Stimulated activated CD4-positive, alpha-beta T cell treated with anti-CD3 and anti-CD28 coated beads, Interleukin-4, amount 100 ng/mL, for 24 hours (primary cell): Measurements from ENCODE around the gene HELQ.
"Not testable (repeated sequence)": the region's sequence is repeated elsewhere in the genome, so short reads cannot be mapped to it uniquely, and the experiment has no call there.

Source experiments
- DNase-seq: peaks from one replicate; pipeline ENCODE4 v3.0.0-alpha.2; 2020

The HELQ gene

DNA sequence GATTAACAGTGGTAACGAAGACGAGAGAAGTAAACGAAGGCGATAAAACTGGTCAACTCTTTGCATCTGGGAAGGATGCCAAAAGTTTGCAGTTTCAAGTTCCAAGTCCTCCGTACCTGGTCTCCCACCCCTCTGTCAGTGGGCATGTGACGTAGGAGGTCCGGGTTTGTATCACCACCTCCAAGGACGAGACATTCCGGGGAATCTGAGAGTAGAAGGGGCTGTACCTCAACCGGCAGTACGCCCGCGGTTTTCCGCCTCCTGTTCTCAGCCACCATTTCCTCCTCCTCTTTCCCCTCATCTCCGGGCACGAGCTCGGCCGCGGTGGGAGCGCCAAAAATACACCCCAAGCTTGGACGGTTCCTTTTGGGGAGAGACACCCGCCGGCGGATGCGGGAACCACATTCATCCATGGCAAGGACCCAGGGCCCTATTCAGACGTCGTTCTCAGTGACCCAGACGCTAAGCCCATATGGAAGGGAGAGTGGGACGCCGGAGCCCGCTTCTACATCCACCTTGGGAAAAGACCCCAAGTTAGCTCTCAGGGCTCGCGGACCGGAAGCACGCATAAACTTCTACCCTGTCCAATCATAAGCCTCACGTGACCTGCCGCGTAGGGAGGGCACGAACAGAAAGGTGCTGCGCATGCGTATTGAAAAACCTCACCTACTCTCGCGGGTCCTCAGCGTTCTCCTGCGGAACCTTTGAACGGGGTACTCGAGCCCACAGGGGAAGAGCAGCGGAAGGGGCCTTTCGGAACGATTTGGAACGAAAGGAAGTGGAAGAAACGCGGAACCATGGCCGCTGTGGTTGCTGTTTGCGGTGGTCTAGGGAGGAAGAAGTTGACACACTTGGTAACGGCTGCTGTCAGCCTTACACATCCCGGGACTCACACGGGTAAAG is at the start of gene HELQ, which contains the start of gene MRPS18C:
Gene HELQ (minus strand): TSS at position 543 of the 903 bp plus-strand sequence. CDS start 130 bp downstream, at position 413.
Gene MRPS18C (plus strand): TSS at position 778 of the 903 bp plus-strand sequence. CDS start 20 bp downstream, at position 798.
- peak; percentile 96 for DNase-seq

GRCh38 chr4:83504996-83505395 is 49.4 kb upstream of the HELQ start:
- DNase-seq, result no peak

GRCh38 chr4:83504503-83504902 is 48.9 kb upstream of the HELQ start:
- no peak for DNase-seq

- DNase-seq, result no peak
These were observed 48.4 kb upstream of the HELQ start for GRCh38 chr4:83503974-83504373.

DNA sequence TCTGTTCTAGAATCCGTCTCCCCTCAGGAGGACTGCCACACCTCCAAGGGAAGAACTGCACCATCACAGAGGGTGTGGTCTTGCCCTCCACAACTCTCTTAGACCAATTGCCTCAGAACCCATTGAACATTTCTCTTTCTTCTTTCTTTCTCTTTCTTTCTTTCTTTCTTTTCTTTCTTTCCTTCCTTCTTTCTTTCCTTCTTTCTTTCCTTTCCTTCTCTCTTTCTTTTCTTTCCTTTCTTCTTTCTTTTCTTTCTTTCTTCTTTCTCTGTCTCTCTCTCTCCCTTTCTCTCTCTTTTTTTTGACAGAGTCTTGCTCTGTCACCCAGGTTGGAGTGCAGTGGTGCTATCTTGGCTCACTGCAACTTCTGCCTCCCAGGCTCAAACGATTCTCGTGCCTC is 46.0 kb upstream of the HELQ start:
- DNase-seq, result not testable (repeated sequence)

DNA sequence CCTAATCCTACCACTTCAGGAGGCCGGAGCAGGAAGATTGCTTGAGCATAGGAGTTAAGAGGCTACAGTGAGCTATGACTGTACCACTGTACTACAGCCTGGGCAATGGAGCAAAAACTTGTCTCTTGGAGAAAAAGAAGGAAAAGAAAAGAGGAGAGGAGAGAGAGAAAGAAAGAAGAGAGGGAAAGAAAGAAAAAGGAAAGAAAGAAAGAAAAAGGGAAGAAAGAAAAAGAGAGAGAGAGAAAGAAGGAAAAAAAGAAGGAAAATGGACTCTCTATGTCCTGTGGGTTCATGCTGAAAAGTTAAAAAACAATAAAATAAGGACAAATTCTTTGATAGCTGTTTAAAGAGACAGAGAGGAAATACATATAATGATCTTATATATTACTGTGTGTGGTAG is 42.6 kb upstream of the HELQ start:
- DNase-seq, result no peak

GRCh38 chr4:83496085-83496917 is 40.7 kb upstream of the HELQ start:
- DNase-seq, result not testable (repeated sequence)

DNA sequence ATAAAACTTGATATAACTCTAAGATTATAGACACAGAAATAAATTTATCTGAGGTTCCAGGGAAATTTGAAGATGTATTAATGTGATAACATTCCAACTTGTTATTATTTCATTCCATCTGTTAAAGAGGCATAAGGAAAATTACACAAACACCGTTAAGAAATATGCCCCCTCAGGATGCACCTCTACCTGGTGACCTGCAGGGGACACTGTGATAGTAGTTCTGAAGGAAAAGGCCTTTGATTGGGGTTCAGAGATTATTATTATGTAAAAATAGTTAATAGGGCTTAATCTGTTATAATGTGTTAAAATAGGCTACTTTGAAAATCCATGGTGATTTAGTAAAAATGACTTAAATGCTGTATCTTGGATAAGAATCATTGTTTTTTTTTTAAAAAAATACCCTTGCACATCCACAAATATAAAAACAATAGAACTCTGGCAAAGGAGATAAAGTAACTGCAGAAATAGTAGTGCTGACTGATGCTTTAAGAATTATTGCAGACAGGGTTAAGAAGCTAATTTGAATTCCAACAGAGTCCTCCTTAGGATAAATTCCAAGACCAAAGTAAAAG is 35.3 kb upstream of the HELQ start:
- peak; percentile 21 for DNase-seq

- DNase-seq, result no peak
These were observed 34.2 kb upstream of the HELQ start for GRCh38 chr4:83489711-83490326.

DNA sequence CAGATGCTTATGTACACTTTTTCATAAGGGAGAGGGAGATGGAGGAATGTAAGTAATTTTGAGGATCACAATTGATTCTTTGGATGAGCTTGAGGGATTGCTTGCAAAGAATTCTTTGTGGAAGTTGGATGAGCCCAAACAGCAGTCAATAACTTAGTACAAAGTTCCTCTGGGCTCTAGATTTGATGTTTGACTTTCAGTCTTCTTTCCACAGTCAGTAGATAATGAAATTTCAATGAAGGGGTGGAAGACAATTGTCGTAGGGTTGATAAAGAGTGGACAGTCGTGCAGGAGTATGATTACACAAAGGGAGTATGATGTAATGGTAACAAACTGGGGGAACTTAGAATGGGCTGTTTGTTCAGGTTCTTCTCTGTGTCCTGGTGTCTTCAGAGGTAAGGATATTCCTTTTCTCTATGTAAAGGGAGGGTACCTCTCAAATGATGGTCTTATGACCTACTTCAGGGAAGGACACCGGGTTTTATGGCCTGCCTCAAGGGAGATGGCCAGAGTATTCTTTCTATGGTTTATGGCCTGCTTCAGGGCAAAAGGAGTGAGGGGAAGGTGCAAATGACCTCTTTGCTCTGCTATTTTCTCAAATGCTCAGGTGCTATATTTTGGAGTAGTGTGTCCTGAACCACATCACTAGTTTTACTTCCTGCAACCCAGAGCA is 31.0 kb upstream of the HELQ start:
- no peak for DNase-seq

- DNase-seq, result peak; percentile 93
These were observed 29.2 kb upstream of the HELQ start, which contains the start of gene ABRAXAS1 for GRCh38 chr4:83484500-83485461. Gene ABRAXAS1 (minus strand): TSS chr4:83485100. CDS start chr4:83485072, 28 bp downstream.

DNA sequence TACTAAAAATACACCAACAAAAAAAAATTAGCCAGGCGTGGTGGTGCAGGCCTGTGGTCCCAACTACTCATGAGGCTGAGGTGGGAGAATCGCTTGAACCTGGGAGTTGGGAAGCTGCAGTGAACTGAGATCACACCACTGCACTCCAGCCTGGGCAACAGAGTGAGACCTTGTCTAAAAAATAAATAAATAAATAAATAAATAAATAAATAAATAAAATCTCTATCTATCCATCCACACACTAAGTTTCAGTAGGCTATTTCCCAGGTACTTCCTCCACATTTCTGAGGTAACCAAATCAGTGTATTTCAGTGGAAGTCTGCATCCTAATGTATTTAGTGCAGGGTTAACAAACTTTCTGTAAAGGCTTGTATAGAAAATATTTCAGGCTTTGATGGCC is 18.3 kb upstream of the HELQ start:
- DNase-seq, result no peak

- no peak for DNase-seq
These were observed 17.8 kb upstream of the HELQ start for GRCh38 chr4:83473423-83473822.

DNA sequence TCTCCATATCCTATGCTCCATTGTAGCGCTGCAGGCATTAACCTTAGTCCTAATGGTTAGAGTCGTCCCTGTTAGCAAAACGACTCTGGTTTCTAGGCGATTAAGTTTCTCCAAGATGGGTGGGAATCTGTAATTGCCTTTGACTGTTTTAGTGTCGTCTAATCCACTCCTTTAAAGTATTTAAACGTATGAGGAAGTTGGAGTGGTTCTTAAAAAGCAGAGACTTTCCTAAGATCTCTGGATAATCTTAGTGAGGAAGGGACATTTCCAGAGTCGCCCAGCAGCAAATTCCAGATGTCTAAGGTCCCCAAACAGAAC is 520 bp upstream of the HELQ start:
- DNase-seq, result no peak

- DNase-seq, result no peak
These were observed 937 bp downstream of the HELQ start for GRCh38 chr4:83454686-83455085.

DNA sequence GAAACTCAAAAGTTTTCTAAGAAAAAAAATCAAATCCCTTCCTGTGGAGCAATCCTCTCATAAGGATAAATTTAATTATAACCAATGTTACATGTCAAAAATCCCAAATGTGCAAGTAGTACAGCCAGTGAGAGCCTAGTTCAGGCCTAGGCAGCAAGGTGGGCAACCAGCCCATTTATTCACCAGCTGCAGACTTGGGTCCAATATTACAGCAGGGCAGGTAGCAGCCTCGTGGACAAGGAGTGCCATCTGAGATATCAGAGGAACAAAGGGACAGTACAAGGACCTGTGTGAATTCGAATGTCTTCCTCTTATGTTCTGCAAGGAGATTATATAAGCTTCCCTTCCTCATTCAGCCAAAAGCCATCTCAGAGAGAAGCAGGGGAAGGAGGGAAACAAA is 6.6 kb downstream of the HELQ start:
- DNase-seq, result no peak

- DNase-seq, result no peak
These were observed 14.7 kb downstream of the HELQ start for GRCh38 chr4:83440899-83441298.

DNA sequence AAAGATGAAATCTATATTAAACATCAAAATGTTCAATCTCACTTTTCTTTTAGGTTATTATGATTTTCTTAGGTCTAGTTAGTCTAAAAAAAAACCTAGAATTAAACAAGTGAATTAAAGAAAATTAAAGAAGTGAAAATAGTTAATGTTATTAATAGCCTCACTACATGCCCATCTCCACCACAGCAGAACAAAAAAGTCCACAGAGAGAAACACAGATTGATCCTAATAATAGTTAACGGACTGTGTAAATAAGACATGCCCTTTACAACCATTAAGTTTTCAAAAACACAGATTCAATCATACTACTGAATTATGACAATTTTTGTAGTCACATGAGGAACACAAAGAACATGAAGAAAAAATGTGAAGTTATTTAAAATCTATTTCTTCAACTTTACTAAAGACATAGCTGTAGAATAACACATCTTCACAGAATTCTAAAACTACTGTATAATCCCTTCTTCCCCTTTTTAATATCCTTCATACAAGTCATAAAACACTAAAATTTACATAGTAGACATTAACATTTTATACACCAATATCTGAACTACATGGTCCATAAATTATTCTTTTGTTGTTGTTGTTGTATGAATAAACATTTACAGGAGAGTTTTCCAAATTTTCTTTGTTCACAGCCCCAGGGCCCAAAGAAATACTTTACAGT is 15.3 kb downstream of the HELQ start:
- DNase-seq, result no peak

DNA sequence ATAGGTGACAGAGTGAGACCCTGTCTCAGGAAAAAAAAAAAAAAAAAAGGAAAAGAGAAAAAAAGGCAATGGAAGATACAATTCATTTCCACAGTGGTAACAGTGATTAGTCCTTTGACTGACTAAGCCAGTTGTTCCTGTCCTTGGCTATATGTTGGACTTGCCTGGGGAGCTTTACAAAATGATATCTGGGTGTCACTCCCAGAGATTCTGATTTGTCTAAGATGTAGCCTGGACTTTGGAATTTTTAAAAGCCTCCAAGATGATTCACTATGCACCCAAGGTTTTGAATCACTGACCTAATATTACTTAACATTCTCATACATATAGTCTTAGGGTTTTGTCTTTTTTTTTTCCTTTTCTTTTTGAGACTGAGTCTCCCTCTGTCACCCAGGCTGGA is 16.9 kb downstream of the HELQ start:
- DNase-seq, result no peak

- DNase-seq, result no peak
These were observed 18.9 kb downstream of the HELQ start for GRCh38 chr4:83436680-83437079.

- no peak for DNase-seq
These were observed 24.4 kb downstream of the HELQ start for GRCh38 chr4:83431200-83431599.
